ENCODE data around the gene NLGN3.
A peak's percentile ranks its signal among the peaks of the same experiment; 100 is the strongest.

- TF ChIP-seq CTCF (IDR thresholded peaks at IDR 0.05) (no peak), POLR2AphosphoS5 (IDR thresholded peaks at IDR 0.05; ENCODE audit: low read depth, low read length) (peak; percentile 84), REST (IDR thresholded peaks at IDR 0.05; ENCODE audit: insufficient read depth in 1 of 2, low read depth in 2 of 2, low read length in 1 of 2) (no peak)
Observed at GRCh38 chrX:71181910-71182799, 37.5 kb downstream of the NLGN3 start.

Data from Panc1 (cell line).